Epithelial cell of proximal tubule (primary cell): ENCODE data around the gene DOCK6. TPM values are rescaled to one million over a fixed set of nuclear protein-coding genes. Genes with fewer than 3 reads are reported as not detected.
A peak's percentile ranks its signal among the peaks of the same experiment; 100 is the strongest.

Source experiments
- DNase-seq: peaks from one replicate; pipeline ENCODE4 v3.0.0-alpha.2; 2011; ENCODE audit warnings: low read depth
- H3K4me3 ChIP-seq: 2 replicates; pipeline ENCODE4 v1.5.1; 2011; ENCODE audit warnings: low read depth, mild to moderate bottlenecking, low read length
- total RNA-seq: library from RNA; depleted of rRNA; stranded (reverse); fragments of >200 nt; gene quantifications from 2 replicates; pipeline ENCODE4 v1.2.3, GENCODE V29; 2015
- TF ChIP-seq, protein P1 (sequence below): conservative IDR thresholded peaks from 2 replicates; pipeline ENCODE4 v1.5.1; 2012; ENCODE audit warnings: low read depth, mild to moderate bottlenecking, low read length

The DOCK6 gene
- total RNA-seq, 1 donor from 2014 or later: 17.2 TPM

DNA sequence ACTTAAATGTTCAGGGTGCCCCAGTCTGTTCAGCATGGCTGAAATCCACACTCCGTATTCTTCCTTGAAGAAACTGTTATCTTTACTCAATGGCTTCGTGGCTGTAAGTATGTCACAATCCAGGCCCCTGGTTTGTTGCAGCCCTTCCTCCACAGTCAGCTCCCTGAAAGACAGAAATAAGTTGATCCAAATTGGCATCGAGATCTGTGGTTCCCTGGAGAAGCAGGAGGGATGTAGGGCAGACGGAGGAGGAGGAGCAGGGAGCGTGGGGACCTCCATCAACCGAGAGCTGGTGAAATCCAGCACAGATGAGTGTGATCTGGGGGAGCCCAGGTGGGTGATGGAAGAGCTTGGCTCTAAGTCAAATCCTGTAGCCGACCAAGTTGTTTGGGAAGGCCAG lies 33.9 kb upstream of the DOCK6 start:
- TF ChIP-seq, protein P1, sequence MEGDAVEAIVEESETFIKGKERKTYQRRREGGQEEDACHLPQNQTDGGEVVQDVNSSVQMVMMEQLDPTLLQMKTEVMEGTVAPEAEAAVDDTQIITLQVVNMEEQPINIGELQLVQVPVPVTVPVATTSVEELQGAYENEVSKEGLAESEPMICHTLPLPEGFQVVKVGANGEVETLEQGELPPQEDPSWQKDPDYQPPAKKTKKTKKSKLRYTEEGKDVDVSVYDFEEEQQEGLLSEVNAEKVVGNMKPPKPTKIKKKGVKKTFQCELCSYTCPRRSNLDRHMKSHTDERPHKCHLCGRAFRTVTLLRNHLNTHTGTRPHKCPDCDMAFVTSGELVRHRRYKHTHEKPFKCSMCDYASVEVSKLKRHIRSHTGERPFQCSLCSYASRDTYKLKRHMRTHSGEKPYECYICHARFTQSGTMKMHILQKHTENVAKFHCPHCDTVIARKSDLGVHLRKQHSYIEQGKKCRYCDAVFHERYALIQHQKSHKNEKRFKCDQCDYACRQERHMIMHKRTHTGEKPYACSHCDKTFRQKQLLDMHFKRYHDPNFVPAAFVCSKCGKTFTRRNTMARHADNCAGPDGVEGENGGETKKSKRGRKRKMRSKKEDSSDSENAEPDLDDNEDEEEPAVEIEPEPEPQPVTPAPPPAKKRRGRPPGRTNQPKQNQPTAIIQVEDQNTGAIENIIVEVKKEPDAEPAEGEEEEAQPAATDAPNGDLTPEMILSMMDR: no peak
- no peak for DNase-seq
- no peak overlapping the region for H3K4me3 ChIP-seq

DNA sequence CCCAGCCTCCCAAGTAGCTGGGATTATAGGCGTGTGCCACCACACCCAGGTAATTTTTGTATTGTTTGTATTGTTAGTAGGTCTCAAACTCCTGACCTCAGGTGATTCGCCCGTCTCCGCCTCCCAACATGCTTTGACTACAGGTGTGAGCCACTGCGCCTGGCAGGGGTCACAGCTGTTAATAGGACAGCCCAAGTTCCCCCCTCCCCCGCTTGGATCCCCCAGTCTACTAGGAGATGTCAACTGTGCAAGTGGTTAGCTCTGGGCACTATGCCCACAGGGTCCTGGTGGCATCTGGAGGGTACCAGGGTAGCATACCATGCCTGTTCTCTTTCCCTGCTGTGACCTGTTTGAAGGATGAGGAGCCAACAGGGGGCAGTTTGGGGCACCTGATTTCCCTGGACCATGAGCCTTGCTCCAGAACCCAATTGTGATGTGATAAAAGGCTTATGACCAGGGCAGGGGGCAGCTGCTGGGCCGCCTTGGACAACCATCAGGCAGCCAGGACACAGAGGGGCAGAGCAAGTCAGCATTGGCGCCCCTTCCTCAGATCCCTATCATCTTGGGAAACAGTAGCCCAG lies 33.4 kb upstream of the DOCK6 start, which contains the start of gene TSPAN16:
Gene TSPAN16, plus strand, starts transcription at position 496 of the 581 bp plus-strand sequence. CDS start 138 bp downstream, outside the sequence.
- TF ChIP-seq, protein P1: peak; percentile 22
- no peak within 1 kb of the TSS for H3K4me3 ChIP-seq

DNA sequence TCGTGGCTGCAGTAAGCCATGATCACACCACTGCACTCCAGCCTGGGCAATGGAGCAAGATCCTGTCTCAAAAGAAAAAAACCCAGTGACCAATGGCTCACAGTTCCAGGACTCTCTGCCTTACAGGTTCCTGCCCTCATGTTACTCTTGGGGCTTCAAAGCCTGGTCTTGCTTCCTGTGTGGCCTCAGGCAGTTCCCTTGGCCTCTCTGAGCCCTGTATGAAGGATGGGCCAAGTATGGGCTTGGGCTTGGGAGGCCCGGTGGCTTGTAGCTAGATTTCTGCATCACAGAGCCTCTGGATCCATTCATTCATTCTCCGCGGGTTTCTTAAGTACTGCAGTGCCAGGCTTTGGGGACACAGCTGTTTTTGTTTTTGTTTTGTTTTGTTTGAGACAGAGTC lies 32.9 kb upstream of the DOCK6 start:
- DNase-seq: no peak
- no peak overlapping the region for H3K4me3 ChIP-seq
- TF ChIP-seq, protein P1: no peak

More for the DNA sequence above, 33.4 kb upstream of the DOCK6 start, which contains the start of gene TSPAN16:
- no peak for DNase-seq

DNA sequence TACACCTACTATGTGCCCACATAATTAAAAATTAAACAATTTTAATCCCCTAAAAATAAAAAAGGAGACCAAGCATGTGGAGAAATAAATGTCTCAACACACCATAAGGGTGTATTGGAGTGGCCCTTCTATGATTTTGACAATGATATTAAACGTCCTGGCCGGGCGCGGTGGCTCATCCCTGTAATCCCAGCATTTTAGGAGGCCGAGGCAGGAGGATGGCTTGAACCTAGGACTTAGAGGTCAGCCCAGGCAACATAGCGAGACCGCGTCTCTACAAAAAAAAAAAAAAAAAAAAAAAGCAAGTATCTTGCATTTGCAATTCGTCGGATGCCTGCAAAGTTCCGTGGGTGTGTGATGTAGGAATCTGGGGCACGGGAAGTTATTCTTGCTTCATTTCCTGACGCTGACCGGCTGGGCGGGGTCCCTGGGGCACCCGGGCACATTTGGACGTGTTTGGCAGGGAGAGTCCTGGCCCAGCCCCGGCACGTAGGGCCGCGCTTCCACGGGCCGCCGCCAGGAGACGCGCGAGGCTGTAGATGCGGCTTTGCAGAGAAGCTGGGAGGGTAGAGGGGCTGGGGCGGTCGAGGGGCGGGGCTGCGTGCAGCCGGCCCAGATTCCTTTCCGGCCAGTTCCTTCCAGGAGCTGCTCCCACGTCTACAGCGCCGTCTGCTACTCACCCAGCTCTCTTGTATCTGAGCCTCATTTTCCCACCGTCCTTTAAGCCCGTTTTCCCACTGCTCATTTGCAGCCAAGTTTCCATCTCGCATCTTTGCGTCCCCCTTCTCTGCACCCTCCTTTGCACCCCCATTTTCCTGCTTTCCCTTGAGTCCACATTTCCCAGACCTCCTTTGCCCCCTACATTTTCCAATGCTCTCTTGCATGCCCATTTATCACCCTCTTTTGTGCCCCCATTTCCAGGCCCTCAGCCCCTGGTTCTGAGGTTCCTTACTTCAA lies 31.4 kb upstream of the DOCK6 start:
- DNase-seq: no peak

DNA sequence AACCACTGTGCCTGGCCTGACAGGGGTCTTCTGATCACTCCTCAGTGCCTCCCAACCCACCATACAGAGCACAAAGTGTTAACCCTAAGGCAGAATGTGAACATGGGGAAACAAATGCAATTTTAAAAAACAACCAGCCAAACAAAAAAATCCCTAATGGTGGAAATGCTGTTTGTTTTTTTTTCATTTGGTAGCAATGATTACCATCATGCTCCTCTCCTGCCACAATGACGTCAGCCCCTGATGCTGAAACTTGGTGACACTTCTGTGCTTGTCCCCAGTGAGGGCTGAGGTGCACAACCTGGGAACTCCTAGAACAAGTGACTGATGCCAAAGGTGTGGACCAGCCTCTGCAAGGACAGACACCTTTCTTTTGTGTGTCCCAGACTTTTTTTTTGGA lies 29.7 kb upstream of the DOCK6 start:
- no peak overlapping the region for H3K4me3 ChIP-seq
- TF ChIP-seq, protein P1: no peak
- DNase-seq: no peak

More for the DNA sequence above, 31.4 kb upstream of the DOCK6 start:
- TF ChIP-seq, protein P1: peak; percentile 90
- peak overlapping the region; percentile 37 for H3K4me3 ChIP-seq

DNA sequence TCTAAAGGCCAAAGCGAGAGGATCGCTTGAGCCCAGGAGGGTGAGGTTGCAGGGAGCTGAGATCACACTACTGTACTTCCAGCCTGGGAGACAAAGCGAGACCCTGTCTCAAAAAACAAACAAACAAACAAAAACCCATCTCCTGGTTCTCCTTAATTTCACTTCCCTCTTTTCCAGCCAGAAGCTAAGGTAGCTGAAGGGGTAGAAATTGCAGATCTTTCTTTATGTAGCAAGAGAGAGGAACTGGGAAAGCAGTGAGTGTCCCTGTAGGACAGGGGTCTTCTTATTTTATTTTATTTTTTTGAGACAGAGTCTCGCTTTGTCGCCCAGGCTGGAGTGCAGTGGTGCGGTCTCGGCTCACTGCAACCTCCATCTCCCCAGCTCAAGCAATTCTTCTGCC lies 29.1 kb upstream of the DOCK6 start:
- TF ChIP-seq, protein P1: no peak
- no peak for DNase-seq
- H3K4me3 ChIP-seq: no peak overlapping the region
